ENCODE measurements around the gene METTL17. TPM values are rescaled to one million over a fixed set of nuclear protein-coding genes. Genes with fewer than 3 reads are reported as not detected.
A peak's percentile ranks its signal among the peaks of the same experiment; 100 is the strongest.
"Not testable (repeated sequence)": the region's sequence is repeated elsewhere in the genome, so short reads cannot be mapped to it uniquely, and the experiment has no call there.

The METTL17 gene
- total RNA-seq, 1 donor from 2014 or later = 33.1 TPM

- DNase-seq (ENCODE audit: low spot score) (no peak), ATAC-seq (no peak)
These were observed 50.7 kb downstream of the METTL17 start for GRCh38 chr14:21040370-21040925.

- not testable (repeated sequence) for DNase-seq (ENCODE audit: low spot score); ATAC-seq
These were observed 51.2 kb downstream of the METTL17 start for GRCh38 chr14:21040941-21041340.

GRCh38 chr14:21041676-21042433 is 52.1 kb downstream of the METTL17 start, which contains the start of gene RNASE7:
Gene RNASE7 (plus strand): TSS chr14:21042362. CDS start chr14:21042993, 631 bp downstream.
- DNase-seq (ENCODE audit: low spot score) (no peak), ATAC-seq (no peak)

- DNase-seq (ENCODE audit: low spot score) (peak; percentile 71), ATAC-seq (peak; percentile 45)
These were observed 53.1 kb downstream of the METTL17 start for GRCh38 chr14:21042918-21043317.

- DNase-seq (ENCODE audit: low spot score) = no peak
- peak; percentile 42 for ATAC-seq
These were observed 53.7 kb downstream of the METTL17 start for GRCh38 chr14:21043387-21043973.

- DNase-seq (ENCODE audit: low spot score) = peak; percentile 66
- peak; percentile 58 for ATAC-seq
These were observed 54.3 kb downstream of the METTL17 start for GRCh38 chr14:21043974-21044618.

Other genes starting within 250 kb of the METTL17 start
- gene EDDM3A, start 244.1 kb upstream of the METTL17 start, total RNA-seq = not detected
- not detected for gene EDDM3B, start 221.6 kb upstream of the METTL17 start, total RNA-seq
- gene RNASE6, start 208.7 kb upstream of the METTL17 start, total RNA-seq = 1.6 TPM
- gene RNASE1, start 187.1 kb upstream of the METTL17 start, total RNA-seq = 21.4 TPM
- not detected for gene RNASE3, start 98.6 kb upstream of the METTL17 start, total RNA-seq
- 0.33 TPM for gene RNASE2, start 34.5 kb upstream of the METTL17 start, total RNA-seq
- gene SLC39A2, start 9.3 kb downstream of the METTL17 start, total RNA-seq = not detected
- 165 TPM for gene NDRG2, start 35.1 kb downstream of the METTL17 start, total RNA-seq
- gene TPPP2, start 40.2 kb downstream of the METTL17 start, total RNA-seq = 4.6 TPM
- gene RNASE13, start 44.8 kb downstream of the METTL17 start, total RNA-seq = 0.10 TPM
- gene RNASE7, start 52.4 kb downstream of the METTL17 start, total RNA-seq = 0.13 TPM
- not detected for gene RNASE8, start 67.8 kb downstream of the METTL17 start, total RNA-seq
- 41.9 TPM for gene ARHGEF40, start 80.3 kb downstream of the METTL17 start, total RNA-seq
- 8.0 TPM for gene ZNF219, start 108.7 kb downstream of the METTL17 start, total RNA-seq
- 0.15 TPM for gene TMEM253, start 111.1 kb downstream of the METTL17 start, total RNA-seq
- not detected for gene OR5AU1, start 166.1 kb downstream of the METTL17 start, total RNA-seq

Data from left lobe of liver (tissue), 2 donors.